Inferior parietal cortex (tissue), 1 donor: Measurements from ENCODE around the gene EFHC2.

Experiments used
- DNase-seq: peaks from one replicate; pipeline ENCODE4 v3.0.0-alpha.2; 2016; ENCODE audit errors: extremely low spot score

The EFHC2 gene, protein sequence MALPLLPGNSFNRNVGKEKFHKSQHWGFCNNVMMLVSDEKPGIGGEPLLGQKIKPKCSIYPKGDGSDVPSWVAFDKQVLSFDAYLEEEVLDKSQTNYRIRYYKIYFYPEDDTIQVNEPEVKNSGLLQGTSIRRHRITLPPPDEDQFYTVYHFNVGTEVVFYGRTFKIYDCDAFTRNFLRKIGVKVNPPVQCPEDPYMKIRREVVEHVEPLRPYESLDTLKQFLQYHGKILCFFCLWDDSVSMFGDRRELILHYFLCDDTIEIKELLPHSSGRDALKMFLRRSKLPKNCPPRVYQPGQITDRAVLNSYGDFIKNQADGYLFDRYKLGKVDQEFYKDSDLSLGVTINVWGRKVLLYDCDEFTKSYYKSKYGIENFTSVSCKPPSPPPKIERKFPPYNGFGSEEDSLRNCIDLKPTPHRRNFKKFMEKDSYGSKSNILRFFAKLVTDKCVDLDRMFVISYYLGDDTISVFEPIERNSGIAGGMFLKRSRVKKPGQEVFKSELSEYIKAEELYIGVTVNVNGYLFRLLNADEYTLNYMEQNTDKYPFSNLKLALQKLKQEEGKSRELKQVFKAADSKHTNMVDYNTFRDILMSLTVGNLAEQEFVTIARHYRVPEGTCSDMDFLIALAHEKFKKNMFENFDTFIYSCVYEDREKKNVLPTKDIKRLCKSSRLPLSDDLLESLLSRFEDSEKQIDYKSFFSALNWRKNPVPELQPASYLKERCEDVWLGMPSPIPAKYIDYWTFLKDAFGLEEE

DNA sequence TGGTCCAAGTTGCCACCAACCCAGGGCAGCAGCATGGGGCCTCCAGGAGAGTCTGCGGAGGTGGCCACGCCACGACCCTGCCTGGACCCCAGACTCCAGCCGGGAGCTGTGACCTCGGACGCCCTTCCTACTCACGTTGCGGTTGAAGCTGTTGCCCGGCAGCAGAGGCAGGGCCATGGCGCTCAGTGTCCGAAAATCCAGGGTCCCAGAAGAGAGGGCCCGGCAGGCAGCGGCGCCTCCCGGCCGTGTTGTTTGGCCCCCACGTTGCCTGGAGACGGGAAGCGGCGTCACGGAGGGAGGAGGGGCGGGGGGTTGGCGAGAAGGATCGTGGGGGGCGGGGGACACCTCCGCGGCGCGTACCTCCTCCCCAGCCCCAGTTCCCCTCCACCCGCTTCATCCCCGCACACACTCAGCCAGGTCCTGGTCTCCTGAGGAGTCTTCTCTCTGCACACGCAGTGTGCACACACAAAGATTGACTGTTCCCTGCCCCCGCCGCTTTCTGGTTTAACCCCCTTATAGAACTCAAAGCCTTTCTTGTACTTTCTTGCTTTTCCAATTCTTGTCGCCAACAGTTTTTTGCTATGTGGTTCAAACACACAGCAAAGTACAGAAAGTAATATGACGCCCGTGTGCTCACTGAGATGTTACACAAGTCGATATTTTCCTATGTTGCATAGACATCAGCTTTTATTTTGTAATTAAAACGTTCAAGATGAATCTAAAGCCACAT lies at the start of gene EFHC2:
Gene EFHC2, minus strand, starts transcription at position 261 of the 730 bp plus-strand sequence. Its CDS starts 84 bp downstream, at position 177.
- no peak for DNase-seq

DNA sequence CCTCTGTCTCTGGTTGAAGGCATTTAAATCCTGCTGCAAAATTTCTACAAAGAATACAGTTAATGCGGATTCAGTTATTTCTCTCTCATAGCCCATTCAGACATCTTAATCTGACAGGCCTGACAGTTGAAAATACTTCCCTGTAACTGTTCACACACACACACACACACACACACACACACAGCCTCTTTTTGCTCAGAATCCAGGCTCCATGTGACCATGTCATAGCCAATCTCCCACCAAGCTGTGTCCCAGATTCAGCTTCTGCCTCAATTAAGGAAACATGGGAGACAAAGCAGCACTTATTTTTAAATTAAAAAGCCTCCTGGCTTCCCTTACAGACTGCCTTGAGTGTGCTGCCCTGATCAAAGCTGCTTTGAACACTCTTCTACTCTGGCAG lies 49.3 kb upstream of the EFHC2 start:
- DNase-seq = peak; percentile 2

DNA sequence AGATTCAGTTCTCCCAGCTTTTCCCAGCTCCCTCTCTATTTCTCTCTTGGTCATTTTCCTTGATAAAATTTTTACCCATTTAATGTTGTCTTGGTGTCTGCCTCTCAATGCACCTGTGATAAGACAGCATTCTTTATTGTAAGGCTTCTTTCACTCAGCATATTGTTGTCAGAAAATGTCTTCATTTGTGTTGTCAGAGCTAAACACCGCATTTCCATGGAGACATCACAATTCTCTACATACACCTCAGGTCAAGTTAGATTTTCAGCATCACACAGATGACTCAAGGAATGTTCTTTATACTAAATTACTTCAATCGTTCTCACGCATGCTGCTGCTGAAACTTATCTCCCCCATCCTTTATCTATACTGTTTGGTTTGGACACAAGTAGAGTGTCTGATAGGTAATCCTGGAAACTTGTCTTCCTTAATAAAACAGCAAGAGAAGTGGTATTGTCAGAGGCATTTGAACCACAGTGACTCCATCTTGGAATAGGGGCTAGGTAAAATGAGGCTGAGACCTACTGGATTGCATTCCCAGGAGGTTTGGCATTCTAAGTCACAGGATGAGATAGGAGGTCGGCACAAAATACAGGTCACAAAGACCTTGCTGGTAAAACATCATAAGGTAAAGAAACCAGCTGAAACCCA lies 41.3 kb upstream of the EFHC2 start:
- no peak for DNase-seq

DNA sequence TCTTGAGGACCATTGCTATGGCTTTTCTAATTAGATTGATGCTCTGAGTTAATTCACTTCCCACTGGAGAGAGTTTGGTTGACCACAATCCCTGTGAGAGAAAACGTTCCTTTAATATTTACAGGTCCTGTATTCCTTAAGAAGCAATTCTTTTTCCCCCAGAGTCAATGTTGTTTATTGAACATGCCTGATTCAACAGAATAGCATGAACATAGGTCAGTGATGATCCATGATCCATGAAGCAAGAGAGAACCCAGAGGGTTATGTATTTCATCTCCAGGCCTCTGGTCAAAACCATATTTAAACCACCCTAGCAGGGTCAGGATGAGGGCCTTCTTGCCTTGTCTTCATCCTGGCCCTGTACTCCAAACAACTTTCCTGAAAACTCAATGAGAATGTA lies 39.4 kb upstream of the EFHC2 start:
- DNase-seq = no peak

DNA sequence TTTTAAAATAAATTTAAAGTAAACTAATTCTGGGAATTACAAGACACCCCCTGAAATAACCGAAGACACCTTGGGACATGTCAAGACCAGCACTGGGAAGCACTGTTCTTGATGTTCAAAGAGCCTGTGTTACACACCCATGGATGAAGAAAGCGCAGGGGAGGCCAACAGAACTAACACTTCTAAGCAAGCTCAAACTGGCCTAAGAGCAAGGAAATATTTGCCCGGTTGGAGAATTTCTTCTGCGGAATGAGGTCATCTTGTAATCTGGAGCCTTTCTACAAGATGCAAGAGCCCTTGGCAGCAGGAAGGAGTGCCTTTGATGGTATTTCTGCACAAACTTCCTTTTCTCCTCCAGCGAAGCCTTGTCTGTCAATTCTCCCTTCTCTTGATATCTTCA lies 9.3 kb upstream of the EFHC2 start:
- no peak for DNase-seq

DNA sequence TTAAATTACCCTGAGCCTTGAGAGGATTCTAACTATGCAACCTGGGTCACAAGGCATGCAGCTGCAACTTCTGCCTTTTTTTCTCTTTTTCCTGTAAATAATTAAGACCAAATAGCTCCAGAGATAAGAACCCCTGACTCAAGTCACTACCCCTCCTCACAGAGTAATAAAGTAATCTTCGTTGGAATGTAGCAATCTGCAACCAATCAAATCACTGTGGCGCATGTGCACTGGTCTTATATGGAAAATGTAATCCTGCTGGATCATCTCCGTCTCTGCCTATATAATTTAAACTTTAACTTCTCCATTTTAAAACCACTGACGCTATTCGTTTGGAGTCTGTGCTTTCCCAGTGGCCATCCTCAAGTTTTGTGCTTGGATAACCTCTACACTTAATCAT lies 6.1 kb upstream of the EFHC2 start:
- no peak for DNase-seq

DNA sequence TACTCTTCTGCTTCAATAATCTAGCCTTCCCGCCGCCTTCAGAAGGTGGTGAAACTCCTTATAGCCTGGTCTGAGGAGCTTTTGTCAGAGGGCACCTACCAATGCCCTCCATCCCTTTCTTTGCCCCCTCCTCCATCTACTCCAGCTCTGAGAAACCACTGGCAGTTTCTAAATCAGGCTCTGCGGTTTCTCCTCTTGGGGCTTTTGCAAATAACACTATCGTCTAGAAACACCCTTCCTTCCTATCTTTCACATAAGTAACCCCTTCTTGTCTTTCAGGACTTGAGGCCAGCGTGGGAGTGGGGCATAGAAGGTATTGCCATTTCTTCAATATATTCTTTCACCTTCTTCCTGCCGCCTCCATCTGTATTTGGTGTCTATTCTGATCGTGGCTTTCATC lies 1.2 kb upstream of the EFHC2 start:
- no peak for DNase-seq

DNA sequence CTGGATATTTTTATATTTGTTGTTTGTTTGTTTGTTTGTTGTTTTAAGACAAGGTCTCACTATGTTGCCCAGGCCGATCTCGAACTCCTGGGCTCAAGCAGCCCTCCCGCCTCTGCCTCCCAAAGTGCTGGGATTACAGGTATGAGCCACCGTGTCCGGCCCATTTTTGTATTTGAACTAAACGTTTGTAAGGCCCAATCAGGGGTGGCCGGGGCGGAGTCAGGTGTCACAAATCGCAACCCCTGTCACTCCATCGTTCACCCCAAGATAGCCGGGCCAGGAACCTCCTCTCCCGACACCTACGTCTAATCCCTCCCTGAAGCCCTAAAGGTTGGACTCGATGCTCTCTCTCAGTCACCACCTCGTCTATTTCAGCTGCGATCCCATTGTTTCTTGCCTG lies 722 bp upstream of the EFHC2 start:
- DNase-seq = no peak

DNA sequence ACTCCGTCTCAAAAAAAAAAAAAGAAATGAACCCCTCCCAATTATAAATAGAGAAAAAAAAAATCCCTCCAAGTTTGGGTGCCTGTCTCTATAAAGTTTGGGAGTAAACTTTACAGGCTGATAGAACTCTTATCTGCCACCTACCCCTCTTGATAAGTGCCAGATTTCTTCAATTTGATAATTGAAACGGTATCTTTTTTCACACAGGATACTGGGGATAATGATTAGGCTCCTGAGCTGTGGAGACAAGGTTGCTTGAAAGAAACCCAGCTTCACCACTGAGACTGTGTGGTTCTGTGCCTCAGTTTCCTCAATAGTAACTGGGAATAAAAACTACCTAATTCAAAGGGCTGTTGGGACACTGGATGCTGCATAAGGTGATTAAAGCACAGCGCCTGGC lies 606 bp downstream of the EFHC2 start:
- no peak for DNase-seq

DNA sequence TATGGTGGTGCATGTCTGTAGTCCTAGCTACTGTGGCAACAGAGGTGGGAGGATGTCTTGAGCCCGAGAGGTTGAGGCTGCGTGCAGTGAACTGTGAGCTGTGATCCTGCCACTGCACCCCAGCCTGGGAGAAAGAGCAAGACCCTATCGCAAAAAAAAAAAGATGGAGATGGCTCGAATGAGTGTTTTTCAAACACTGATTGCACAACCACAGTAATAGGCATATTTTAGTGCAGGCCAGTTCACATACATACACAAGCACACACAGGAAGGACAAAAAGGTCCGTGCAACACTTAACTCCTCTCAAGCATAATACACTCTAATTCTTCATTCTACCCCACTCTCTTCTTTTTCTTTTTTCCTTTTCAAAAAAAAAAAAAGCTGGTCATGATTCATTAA lies 5.1 kb downstream of the EFHC2 start:
- no peak for DNase-seq

DNA sequence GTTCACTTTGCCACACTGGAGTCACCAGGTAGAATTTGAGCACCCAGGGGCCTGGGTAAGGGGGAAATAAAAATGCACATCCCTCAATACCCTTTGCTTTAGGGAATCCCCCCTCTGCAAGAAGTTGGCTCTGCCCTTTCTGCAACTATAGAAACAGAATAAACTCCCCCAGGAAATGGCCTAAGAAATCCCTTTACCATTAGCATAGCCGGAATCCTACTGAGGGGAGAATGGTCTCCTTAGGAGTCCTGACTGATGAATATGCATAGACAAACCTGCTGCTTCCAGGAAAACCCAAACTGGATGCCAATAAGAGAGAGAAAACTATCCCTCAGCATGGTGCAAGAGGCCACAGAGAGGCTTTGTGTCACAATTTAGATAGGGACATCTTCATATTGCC lies 11.0 kb downstream of the EFHC2 start:
- no peak for DNase-seq

DNA sequence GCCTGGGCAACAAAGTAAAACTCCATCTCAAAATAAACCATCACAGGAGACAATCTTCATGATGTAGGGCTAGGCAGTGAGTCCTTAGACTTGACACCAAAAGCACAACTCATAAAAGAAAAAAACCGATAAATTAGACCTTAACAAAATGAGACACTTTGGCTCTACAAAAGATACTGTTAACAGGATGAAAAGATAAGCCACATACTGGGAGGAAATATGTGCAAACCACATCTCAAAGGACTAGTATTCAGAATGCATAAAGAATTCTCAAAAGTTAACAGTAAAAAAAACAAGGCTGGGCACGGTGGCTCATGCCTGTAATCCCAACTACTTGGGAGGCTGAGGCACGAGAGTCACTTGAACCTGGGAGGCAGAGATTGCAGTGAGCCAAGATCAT lies 13.2 kb downstream of the EFHC2 start:
- DNase-seq = no peak

DNA sequence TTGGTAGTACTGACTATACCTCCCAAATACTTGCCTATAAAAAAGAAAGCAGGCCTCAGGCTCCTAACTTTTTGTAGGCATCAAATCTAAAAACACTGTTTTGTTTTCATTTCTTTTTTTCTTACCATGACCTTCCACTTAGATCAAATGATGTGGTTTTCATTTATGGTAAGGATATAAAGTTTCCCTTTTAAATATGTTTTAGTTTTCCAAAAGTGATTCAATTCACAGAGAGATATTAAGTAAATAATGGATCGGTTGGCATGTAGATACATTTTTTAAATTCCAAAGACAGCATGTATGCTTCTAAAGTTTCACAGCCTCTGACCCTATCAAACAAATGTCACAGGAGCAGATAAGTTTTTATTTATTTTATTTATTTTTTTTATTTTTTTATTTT lies 23.9 kb downstream of the EFHC2 start:
- DNase-seq = no peak

DNA sequence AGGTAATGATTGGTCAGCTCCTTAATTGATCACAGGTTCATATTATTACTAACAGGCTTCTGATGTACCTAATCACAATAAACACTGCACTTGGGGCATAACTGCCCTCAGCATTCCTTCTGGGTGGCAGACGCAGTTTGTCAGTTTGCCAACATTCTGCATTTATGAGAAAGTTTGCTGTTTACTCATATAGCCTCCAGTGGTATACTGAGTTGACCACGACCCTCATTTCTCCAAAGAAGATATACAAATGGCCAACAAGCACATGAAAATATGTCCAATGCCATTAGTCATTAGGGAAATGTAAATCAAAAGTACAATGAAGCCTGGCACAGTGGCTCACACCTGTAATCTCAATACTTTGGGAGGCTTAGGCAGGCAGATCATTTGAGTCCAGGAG lies 26.3 kb downstream of the EFHC2 start:
- no peak for DNase-seq

DNA sequence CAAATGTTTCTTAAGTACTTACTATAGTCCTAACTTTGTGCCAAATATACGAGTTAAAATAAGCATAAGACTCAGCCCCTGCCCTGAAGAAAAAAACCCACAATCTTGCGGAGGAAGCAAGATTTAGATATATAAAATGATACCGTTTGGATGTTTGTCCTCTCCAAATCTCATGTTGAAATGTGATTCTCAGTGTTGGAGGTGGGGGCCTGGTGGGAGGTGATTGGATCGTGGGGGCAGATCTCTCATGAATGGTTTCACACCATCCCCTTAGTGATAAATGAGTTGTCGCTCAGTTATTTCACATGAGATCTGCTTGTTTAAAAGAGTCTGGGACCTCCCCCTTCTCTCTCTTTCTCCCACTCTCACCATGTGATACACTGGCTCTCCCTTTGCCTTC lies 28.7 kb downstream of the EFHC2 start:
- no peak for DNase-seq

DNA sequence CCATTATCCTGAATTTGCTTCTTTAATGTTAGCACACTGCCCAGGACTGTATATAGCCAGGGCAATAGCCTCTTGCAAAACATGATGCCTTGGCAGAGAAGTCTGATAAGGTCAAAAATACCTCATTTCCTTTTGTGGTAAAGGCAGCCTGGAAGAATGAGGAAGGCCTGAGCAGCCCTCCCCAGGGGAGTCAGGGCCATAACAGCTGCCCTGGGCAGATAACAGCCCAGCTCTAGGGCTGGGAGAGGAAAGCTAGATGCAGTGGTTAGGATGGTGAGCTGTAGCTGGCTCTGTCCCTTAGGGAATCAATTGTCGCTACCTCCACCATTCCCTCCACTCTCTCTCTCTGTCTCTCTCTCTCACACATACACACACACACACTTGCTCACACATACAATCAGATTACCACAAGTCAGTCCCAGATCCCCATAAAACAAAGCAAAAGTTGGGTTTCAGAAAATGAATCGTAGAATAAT lies 29.2 kb downstream of the EFHC2 start:
- peak; percentile 23 for DNase-seq

DNA sequence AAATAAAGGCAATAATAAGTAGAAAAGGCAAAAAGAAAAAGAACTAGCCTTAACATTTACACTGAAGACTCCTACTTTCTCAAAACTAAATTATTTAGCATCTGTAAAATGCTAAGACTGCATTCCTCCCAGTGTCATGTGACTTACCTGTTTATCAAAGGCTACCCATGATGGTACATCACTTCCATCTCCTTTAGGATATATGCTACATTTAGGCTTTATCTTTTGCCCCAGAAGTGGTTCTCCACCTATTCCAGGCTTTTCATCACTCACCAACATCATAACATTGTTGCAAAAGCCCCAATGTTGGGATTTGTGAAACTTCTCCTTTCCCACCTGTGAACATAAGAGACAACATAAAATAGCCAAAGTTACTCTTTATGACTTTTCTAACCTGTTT lies 31.1 kb downstream of the EFHC2 start:
- DNase-seq = no peak

DNA sequence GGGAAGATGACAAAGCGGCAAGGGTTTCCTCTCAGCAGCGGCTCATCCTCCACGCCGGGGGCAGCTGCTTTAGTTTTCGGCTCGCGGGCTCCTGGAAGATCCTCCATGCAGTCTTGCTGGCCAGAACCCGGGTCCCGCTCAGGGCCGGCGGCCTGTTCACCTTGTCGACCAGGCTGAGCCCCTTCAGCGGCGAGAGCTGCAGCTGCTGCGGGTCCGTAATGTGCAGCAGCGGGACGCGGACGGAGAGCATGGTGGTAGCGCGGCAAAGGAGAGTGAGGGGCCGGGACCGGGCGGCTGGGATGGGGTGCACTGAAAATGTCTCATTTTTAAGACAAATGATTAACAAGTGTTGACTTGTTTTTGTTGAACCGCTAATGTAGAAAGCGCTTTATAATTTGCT lies 33.2 kb downstream of the EFHC2 start:
- no peak for DNase-seq

DNA sequence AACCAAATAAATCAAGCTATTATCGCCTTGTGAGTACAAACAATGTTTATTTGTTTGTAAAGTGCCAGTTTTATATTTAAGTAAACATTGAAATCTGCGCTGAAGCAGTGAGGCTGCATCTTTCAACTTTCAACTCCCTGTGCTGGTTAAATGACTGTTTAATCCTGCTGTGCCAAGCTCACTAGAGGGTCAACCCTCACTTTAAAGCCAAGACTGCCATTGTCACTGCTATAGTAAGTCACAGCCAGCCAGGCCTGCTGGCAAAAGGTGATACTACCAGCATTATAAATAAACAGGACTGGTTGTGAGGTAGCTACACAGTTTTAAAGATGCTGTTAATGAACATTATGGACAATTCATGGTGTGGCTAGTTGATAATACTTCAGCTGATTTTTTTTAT lies 34.6 kb downstream of the EFHC2 start:
- no peak for DNase-seq

DNA sequence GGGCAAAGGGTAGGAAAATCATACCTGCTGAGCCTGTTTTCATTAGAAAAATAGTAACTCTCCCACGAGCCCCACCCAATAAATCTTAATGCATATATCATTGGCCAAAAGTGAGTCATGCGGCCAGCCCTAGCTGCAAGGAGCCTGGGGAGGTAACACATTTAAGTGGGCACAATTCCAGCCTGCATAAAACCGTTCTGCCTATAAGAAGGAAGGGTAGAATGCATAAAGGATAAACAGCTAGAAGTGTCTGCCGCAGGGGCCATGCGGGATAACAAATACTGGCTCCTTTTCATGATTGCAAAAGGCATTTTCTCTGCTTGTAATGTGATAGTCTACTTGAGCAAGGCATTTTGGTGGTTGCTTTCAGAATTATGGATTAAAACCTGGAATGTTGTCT lies 37.1 kb downstream of the EFHC2 start:
- no peak for DNase-seq

DNA sequence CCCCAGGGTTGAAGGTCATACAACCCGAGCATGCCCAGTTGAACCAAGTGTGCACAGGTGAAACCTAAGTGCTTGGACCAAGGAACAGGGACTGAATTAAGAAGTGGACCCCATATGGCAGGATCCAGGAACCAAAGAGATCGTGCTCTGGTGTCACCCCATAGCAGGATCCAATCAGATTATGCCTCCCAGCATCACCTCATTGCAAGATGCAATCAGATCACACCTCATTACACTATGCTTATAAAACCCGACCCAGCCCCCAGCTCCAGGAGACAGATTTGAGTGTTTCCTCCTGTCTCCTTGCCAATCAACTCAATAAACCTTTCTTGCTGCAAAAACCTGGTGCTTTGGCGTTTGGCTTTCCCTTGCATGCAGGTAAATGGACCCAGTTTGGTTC lies 37.6 kb downstream of the EFHC2 start:
- DNase-seq = no peak

DNA sequence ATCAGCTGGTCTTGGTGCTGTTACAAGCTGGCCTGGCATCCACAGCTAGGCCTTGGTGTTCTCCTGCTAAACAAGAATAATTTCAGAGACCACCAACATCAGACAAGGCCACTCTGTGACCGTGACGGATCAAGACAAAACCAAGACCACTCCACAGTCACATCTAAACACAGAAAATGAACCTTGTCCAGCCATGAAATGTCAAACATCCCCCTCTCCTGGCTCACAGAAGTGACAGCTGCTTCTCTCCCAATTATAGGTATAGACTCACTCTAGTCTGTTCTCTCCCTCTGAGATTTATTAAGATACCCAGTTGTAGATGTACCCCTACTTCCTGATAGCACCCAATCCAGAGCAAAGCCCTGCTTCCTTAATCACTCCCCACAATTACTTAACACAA lies 40.4 kb downstream of the EFHC2 start:
- DNase-seq = no peak
